ENCODE data around the gene EIF5AL1.
A peak's percentile ranks its signal among the peaks of the same experiment; 100 is the strongest.

The EIF5AL1 gene

DNA sequence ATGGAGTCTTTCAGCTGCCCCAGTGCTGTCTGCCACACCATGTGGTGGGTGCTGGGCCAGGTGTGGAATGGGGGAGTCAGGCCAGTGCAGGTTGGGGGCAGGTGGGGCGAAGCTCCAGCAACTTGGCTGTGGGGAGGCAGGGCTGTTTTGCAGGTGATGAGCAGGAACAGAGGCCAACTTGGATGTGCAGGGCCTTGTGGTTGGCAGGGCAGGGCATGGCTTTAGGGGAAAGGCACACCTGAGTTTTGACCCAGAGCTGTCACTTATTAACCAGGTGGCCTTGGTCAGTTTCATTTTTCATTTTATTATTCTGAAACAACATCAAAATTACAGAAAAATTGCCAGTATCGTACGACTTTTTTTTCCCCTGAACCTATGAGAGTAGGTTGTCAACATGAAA, 48.9 kb downstream of the EIF5AL1 start:
- no peak for DNase-seq

DNA sequence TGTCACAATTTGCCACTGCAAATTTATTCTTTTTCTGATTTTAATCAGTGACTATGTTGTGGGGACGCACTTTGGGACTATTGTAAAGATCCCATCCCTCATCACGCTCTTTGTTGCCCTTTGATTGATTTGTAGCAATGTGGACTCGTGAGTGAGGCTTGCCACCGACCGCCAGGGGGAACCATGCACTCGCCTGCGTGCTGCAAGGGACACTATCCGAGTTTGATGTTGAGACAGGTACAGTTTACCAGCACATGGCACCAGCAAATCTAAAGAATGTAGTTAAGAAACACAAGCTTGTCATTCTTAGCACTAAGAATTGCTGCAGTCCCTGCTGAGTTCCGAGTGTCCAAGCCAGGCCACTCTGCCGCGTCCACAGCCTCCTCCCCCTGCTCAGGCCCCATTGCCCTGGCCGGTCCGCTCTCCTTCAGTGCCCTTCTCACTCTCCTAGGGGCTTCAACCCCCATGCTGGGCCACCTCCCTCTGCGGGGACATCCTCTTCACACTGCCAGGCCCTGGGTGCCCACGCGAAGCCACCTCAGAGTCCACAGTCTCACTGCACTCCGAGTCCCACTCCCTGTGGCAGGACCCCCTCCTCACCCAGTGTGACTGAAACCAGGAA, 49.9 kb downstream of the EIF5AL1 start:
- DNase-seq: peak; percentile 51

DNA sequence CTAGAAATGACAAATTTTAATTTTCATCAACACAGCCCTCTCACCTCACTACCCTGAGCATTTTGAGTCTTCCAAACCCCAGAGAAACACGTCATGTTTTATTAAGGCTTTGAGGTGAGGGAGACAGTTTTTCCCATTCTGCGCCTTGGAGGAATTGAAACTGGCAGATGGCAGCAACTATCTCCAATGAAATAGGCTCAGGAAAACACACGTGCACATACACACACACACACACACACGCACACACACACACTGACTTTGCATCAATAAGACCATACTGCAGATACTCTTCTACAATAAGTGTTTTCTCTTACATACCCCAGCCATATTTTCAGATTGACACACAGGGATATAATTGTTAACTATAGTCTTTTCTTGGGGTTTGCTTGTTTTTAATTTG, 51.1 kb downstream of the EIF5AL1 start:
- DNase-seq: no peak
